ENCODE results near the gene MR1. TPM values are rescaled to one million over a fixed set of nuclear protein-coding genes. Genes with fewer than 3 reads are reported as not detected.

Gene MR1
- total RNA-seq, 1 donor from 2014 or later, result 16.2 TPM

- H3K4me1 Mint-ChIP-seq, result peaks cover 20% of the 10 kb centered on the region
- peaks cover 5% of the 10 kb centered on the region for H3K9me3 Mint-ChIP-seq
- intact Hi-C loops (cut with micrococcal nuclease), result loop anchor here (2.0 kb wide), 2 partner anchors 17 to 39 kb away; partner anchors contain the start of gene STX6
- H3K27me3 Mint-ChIP-seq, result peaks cover 2% of the 10 kb centered on the region
- peak overlapping the region; percentile 76 for H3K4me3 Mint-ChIP-seq
- peaks cover 27% of the 10 kb centered on the region for H3K36me3 Mint-ChIP-seq (ENCODE audit: low read depth)
- peak overlapping the region; percentile 86 for H3K27ac Mint-ChIP-seq
- DNase-seq, result peak; percentile 61
These were observed 28.4 kb downstream of the MR1 start for GRCh38 chr1:181061891-181062835.

GRCh38 chr1:181062836-181063428 is 29.1 kb downstream of the MR1 start:
- Mint-ChIP-seq H3K4me3 (peak overlapping the region; percentile 76), H3K9me3 (peaks cover 5% of the 10 kb centered on the region), H3K27ac (peak overlapping the region; percentile 86), H3K27me3 (peaks cover 2% of the 10 kb centered on the region), H3K36me3 (ENCODE audit: low read depth) (peaks cover 24% of the 10 kb centered on the region), H3K4me1 (peaks cover 20% of the 10 kb centered on the region)
- peak; percentile 78 for DNase-seq
- intact Hi-C loops (cut with micrococcal nuclease), result loop anchor here (2.0 kb wide), 2 partner anchors 18 to 40 kb away; partner anchors contain the start of gene STX6

GRCh38 chr1:181064011-181064623 is 30.3 kb downstream of the MR1 start:
- H3K36me3 Mint-ChIP-seq (ENCODE audit: low read depth), result peaks cover 15% of the 10 kb centered on the region
- intact Hi-C loops (cut with micrococcal nuclease), result no loop called here
- H3K4me3 Mint-ChIP-seq, result no peak overlapping the region
- peaks cover 5% of the 10 kb centered on the region for H3K9me3 Mint-ChIP-seq
- DNase-seq, result no peak
- no peak overlapping the region for H3K27ac Mint-ChIP-seq
- H3K27me3 Mint-ChIP-seq, result peaks cover 6% of the 10 kb centered on the region
- peaks cover 20% of the 10 kb centered on the region for H3K4me1 Mint-ChIP-seq

- Mint-ChIP-seq H3K27me3 (peaks cover 8% of the 10 kb centered on the region), H3K36me3 (ENCODE audit: low read depth) (peaks cover 9% of the 10 kb centered on the region), H3K9me3 (peaks cover 1% of the 10 kb centered on the region), H3K27ac (no peak overlapping the region), H3K4me3 (no peak overlapping the region), H3K4me1 (peaks cover 20% of the 10 kb centered on the region)
- intact Hi-C loops (cut with micrococcal nuclease), result no loop called here
- DNase-seq, result no peak
These were observed 30.9 kb downstream of the MR1 start for GRCh38 chr1:181064702-181065101.

DNA sequence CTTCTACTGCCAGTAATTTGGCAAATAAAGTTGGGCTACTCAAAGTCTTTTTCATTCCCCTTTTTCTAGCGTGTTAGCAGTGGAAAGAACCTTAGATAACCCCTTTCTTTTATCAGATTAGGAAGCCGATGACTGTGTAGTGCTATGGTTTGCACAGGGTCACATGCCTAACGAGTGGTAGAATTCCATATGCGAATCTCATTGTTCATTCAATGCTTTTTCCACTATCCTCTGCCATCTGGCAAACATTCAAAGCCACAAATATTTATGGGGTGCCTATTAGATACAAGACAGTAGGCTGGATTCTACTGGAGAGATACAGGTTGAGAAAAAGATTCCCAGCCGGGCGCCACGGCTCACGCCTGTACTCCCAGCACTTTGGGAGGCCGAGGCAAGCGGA is 39.9 kb downstream of the MR1 start:
- H3K27me3 Mint-ChIP-seq, result peaks cover 41% of the 10 kb centered on the region
- no peak overlapping the region for H3K4me3 Mint-ChIP-seq

DNA sequence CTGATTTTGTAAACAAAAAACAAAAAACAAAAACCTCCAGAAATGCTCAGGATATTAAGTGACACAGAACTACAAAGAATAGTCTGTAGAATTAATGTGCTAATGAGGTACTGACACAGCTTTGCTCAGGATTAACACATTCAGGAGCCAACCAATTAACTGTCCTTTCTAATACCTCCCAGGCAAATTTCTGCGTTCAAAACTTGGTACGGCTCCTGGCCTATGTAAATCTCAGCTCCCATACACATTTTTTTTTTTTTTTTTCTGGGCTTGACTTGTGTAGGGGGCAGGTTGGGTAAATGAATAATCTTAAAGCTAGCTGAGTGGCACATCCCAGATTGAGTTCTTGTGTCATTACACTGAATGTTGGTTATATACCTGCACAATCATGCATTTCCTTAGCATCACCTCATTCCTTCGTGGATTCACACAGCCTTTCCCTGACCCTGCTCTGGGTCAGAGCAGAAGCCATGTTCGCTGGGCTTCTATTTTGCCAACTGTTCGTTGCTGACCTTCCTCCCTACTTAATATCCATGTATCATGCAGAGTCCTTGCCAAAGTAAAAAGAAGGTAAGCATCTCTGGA is 42.1 kb downstream of the MR1 start:
- no peak for DNase-seq
- Mint-ChIP-seq H3K4me1 (peaks cover 11% of the 10 kb centered on the region), H3K27me3 (peaks cover 41% of the 10 kb centered on the region), H3K9me3 (no peaks in the 10 kb centered on the region), H3K27ac (no peak overlapping the region), H3K4me3 (no peak overlapping the region), H3K36me3 (ENCODE audit: low read depth) (no peaks in the 10 kb centered on the region)
- intact Hi-C loops (cut with micrococcal nuclease), result no loop called here

More for the DNA sequence above, 39.9 kb downstream of the MR1 start:
- Mint-ChIP-seq H3K27ac (no peak overlapping the region), H3K36me3 (ENCODE audit: low read depth) (no peaks in the 10 kb centered on the region), H3K9me3 (no peaks in the 10 kb centered on the region), H3K4me1 (peaks cover 3% of the 10 kb centered on the region)
- DNase-seq, result no peak
- intact Hi-C loops (cut with micrococcal nuclease), result no loop called here

DNA sequence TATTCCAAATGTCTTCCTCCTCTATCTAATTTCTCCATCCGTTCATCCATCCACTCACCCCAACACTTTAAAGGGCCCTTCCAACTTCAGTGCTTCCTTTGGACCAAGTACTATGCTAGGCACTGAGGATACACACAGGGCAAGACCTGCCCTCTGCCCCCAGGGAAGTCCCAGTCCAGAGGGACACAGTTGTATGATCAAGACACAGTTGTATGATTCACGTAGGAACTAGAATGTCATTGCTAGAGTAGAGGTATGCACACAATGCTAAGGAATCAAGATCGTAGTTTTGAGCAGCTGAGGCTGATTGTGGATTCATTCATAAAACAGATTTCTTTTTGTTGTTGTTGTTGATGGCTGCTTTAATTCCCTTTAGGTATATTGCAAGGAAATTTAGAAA is 43.1 kb downstream of the MR1 start:
- Mint-ChIP-seq H3K27me3 (peaks cover 39% of the 10 kb centered on the region), H3K4me3 (no peak overlapping the region), H3K4me1 (peaks cover 11% of the 10 kb centered on the region), H3K36me3 (ENCODE audit: low read depth) (no peaks in the 10 kb centered on the region), H3K9me3 (no peaks in the 10 kb centered on the region), H3K27ac (no peak overlapping the region)
- intact Hi-C loops (cut with micrococcal nuclease), result no loop called here
- DNase-seq, result no peak

- H3K9me3 Mint-ChIP-seq, result no peaks in the 10 kb centered on the region
- H3K27me3 Mint-ChIP-seq, result peaks cover 41% of the 10 kb centered on the region
- H3K27ac Mint-ChIP-seq, result no peak overlapping the region
- no peak for DNase-seq
- intact Hi-C loops (cut with micrococcal nuclease), result no loop called here
- peaks cover 11% of the 10 kb centered on the region for H3K4me1 Mint-ChIP-seq
- no peak overlapping the region for H3K4me3 Mint-ChIP-seq
- no peaks in the 10 kb centered on the region for H3K36me3 Mint-ChIP-seq (ENCODE audit: low read depth)
These were observed 43.9 kb downstream of the MR1 start for GRCh38 chr1:181077576-181078242.

GRCh38 chr1:181079382-181079781 is 45.6 kb downstream of the MR1 start:
- no peaks in the 10 kb centered on the region for H3K9me3 Mint-ChIP-seq
- H3K36me3 Mint-ChIP-seq (ENCODE audit: low read depth), result no peaks in the 10 kb centered on the region
- H3K4me1 Mint-ChIP-seq, result peaks cover 17% of the 10 kb centered on the region
- H3K27ac Mint-ChIP-seq, result no peak overlapping the region
- H3K4me3 Mint-ChIP-seq, result no peak overlapping the region
- intact Hi-C loops (cut with micrococcal nuclease), result loop anchor here (1.0 kb wide), 1 partner anchor 9 kb away; the partner anchor contains the start of gene IER5
- no peak for DNase-seq
- peaks cover 41% of the 10 kb centered on the region for H3K27me3 Mint-ChIP-seq

DNA sequence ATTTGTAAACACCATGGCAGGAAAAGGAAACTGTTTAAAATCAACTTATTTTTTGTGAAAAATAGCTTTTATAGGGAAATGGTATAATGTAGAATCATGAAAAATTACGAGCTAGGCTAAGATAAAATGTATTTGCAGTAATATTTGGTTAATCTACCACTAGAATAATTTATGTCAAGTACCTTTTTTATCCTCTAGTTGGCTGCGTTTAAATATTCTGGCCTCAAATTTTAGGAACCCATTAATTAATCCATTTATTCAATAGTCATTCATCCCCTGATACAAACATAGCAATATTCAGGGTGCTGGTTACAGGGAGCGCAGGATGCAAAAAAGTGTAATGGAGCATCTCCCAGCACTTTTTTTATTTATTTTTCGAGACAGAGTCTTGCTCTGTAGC is 46.1 kb downstream of the MR1 start:
- Mint-ChIP-seq H3K36me3 (ENCODE audit: low read depth) (no peaks in the 10 kb centered on the region), H3K27ac (no peak overlapping the region), H3K4me3 (no peak overlapping the region), H3K27me3 (peaks cover 38% of the 10 kb centered on the region), H3K4me1 (peaks cover 19% of the 10 kb centered on the region), H3K9me3 (no peaks in the 10 kb centered on the region)
- DNase-seq, result no peak
- intact Hi-C loops (cut with micrococcal nuclease), result loop anchor here (1.0 kb wide), 1 partner anchor 8 kb away; the partner anchor contains the start of gene IER5

DNA sequence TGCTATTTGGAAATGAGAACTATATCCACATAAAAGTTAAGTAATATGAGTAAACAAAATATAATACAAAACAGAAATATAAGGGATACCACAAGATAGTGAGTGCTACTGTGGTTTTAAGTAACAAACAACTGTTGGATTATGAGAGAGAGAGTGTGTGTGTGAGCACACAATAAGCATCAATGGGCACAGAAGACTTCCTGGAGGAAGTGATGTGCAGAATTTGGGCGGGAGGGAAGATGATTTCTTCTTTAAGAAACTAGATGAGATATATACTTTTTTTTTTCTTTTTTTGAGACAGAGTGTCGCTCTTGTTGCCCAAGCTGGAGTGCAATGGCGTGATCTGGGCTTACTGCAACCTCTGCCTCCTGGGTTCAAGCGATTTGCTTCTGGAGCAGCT is 46.8 kb downstream of the MR1 start:
- intact Hi-C loops (cut with micrococcal nuclease), result no loop called here
- Mint-ChIP-seq H3K27me3 (peaks cover 38% of the 10 kb centered on the region), H3K36me3 (ENCODE audit: low read depth) (no peaks in the 10 kb centered on the region), H3K9me3 (no peaks in the 10 kb centered on the region), H3K4me1 (peaks cover 23% of the 10 kb centered on the region), H3K27ac (no peak overlapping the region), H3K4me3 (no peak overlapping the region)
- no peak for DNase-seq

DNA sequence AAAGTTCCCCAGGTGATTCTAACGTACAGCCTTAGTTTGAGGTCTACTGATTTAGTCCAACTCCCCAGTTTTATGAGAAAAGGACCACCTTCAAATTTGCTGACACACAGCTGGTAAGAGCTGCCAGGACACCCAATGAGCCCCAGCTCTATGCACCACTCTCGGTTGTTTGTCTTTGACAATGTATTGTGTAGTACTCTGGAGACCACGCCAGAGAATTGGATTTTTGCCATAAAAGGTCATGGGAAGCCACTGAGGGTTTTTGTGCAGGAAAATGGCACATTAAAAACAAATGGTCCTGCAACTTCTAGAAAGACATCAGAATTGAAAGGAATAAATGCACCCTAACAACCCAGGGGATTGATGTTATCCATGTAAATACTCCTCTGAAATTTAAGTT is 47.6 kb downstream of the MR1 start:
- intact Hi-C loops (cut with micrococcal nuclease), result no loop called here
- Mint-ChIP-seq H3K36me3 (ENCODE audit: low read depth) (no peaks in the 10 kb centered on the region), H3K9me3 (no peaks in the 10 kb centered on the region), H3K27me3 (peaks cover 32% of the 10 kb centered on the region), H3K4me1 (peaks cover 27% of the 10 kb centered on the region), H3K4me3 (no peak overlapping the region), H3K27ac (no peak overlapping the region)
- DNase-seq, result no peak

Data from activated CD4-positive, alpha-beta T cell treated with anti-CD3 and anti-CD28 coated beads, Interleukin-2, amount 10 ng/mL, durations not matched to agents 24 days and 14 days (primary cell).